Prostate gland (tissue), 2 donors: ENCODE data around the gene PNMA8C. TPM values are rescaled to one million over a fixed set of nuclear protein-coding genes. Genes with fewer than 3 reads are reported as not detected.

Experiments used
- DNase-seq: peaks from one replicate; pipeline ENCODE4 v3.0.0-alpha.2; 2019; ENCODE audit warnings: low spot score
- H3K27ac ChIP-seq, 2 donors: fragments of 200-600 bp; sonication (generic); 2 replicates each; pipeline ENCODE4 v1.5.1; 2017 to 2019
- H3K27me3 ChIP-seq: fragments of 200-600 bp; sonication (generic); replicated peaks from 2 replicates; pipeline ENCODE4 v1.5.1; 2019; ENCODE audit not compliant: insufficient read depth
- H3K36me3 ChIP-seq, 2 donors: fragments of 200-600 bp; sonication (generic); 1 replicate in 1 of 2; 2 replicates in 1 of 2; pipeline versions ENCODE4 v1.5.1 to v1.8.1; 2017 to 2019
- H3K4me1 ChIP-seq: fragments of 200-600 bp; sonication (generic); replicated peaks from 2 replicates; pipeline ENCODE4 v1.5.1; 2019
- H3K4me3 ChIP-seq, 2 donors: fragments of 200-600 bp; sonication (generic); 2 replicates each; pipeline ENCODE4 v1.5.1; 2017 to 2019
- H3K9me3 ChIP-seq: fragments of 200-600 bp; sonication (generic); 2 replicates; pipeline ENCODE4 v1.5.1; 2017
- POLR2A ChIP-seq: fragments of 450-650 bp; IDR thresholded peaks from one replicate; pipeline ENCODE4 v1.6.1; 2016; ENCODE audit warnings: antibody characterized with exemption, mild to moderate bottlenecking
- POLR2AphosphoS5 ChIP-seq: sonication (generic); formaldehyde crosslinking; IDR thresholded peaks from one replicate; pipeline ENCODE4 v1.6.1; 2017; ENCODE audit warnings: antibody characterized with exemption
- WGBS: methylation state at CpG from one replicate; pipeline ENCODE4 v1.1.5; 2018; 5-methylcytosine and 5-hydroxymethylcytosine counted together
- intact Hi-C: fragments of 100-400 bp; cut with DNase I; formaldehyde crosslinking; loops from one replicate; pipeline ENCODE4 v1.14.2; 2022
- total RNA-seq, 2 donors: library from RNA; depleted of rRNA; stranded (reverse); fragments of >200 nt; gene quantifications; one replicate each; pipeline ENCODE4 v1.1.0, GENCODE V29; 2016
- TF ChIP-seq, protein P1 (sequence below), 4 experiments: fragments of 200-600 bp in 2 of 4; fragments of 450-650 bp in 2 of 4; sonication (generic) in 2 of 4; IDR thresholded peaks; 1 replicate in 3 of 4; 2 replicates in 1 of 4; pipeline ENCODE4 v1.5.1; 2016 to 2019; ENCODE audit warnings: antibody characterized with exemption in 4 of 4, mild to moderate bottlenecking in 2 of 4, moderate library complexity in 2 of 4

The PNMA8C gene
- total RNA-seq, 2 donors from 2014 or later, result 1.6 TPM; not detected in 1

DNA sequence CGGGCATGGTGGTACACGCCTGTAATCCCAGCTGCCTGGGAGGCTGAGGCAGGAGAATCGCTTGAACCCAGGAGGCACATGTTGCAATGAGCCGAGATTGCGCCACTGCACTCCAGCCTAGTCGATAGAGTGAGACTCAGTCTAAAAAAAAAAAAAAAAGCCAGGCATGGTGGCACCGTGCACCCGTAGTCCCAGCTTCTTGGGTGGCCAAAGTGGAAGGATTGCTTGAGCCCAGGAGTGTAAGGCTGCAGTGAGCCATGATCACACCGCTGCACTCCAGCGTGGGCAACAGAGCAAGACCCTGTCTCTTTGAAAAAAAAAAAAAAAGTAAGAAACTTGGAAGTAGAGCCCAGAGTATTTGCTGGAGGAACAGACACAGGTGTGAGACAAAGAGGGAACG is 43.1 kb downstream of the PNMA8C start:
- peaks cover 3 to 25% of the 10 kb centered on the region in 2 donors for H3K36me3 ChIP-seq
- H3K27me3 ChIP-seq, result no peaks in the 10 kb centered on the region
- DNase-seq, result no peak
- WGBS, result 83% methylated on average over 11 of the region's 11 CpGs
- TF ChIP-seq, protein P1, sequence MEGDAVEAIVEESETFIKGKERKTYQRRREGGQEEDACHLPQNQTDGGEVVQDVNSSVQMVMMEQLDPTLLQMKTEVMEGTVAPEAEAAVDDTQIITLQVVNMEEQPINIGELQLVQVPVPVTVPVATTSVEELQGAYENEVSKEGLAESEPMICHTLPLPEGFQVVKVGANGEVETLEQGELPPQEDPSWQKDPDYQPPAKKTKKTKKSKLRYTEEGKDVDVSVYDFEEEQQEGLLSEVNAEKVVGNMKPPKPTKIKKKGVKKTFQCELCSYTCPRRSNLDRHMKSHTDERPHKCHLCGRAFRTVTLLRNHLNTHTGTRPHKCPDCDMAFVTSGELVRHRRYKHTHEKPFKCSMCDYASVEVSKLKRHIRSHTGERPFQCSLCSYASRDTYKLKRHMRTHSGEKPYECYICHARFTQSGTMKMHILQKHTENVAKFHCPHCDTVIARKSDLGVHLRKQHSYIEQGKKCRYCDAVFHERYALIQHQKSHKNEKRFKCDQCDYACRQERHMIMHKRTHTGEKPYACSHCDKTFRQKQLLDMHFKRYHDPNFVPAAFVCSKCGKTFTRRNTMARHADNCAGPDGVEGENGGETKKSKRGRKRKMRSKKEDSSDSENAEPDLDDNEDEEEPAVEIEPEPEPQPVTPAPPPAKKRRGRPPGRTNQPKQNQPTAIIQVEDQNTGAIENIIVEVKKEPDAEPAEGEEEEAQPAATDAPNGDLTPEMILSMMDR (IDR thresholded peaks at IDR 0.05), result no peak
- TF ChIP-seq POLR2AphosphoS5 (no peak), POLR2A (no peak)
- intact Hi-C loops, result no loop called here
- no peak overlapping the region for H3K4me3 ChIP-seq
- no peaks in the 10 kb centered on the region for H3K4me1 ChIP-seq
- no peaks in the 10 kb centered on the region for H3K9me3 ChIP-seq
- H3K27ac ChIP-seq, result no peak overlapping the region

DNA sequence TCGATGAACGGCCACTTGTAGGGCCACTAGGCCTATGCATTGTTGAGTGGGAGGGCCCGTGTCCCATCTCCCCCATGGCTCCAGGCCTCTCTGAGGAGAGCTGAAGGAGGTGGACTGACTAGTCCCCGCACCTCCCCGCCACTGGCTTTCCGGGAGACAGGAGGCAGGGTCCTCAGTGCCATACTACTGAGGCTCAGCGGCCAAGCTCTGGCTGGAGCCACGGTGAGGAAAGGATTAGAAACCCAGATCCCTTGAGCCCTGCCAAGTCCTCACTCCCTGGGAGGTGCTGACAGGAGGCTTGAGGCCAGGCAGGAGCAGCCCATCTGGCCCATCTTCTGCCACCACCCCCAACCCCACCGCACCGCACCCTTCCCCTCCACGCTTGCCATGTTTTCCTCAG is 44.3 kb downstream of the PNMA8C start:
- 92% methylated on average over 11 of the region's 11 CpGs for WGBS
- Histone ChIP-seq H3K27ac (no peak overlapping the region), H3K4me1 (no peaks in the 10 kb centered on the region), H3K27me3 (no peaks in the 10 kb centered on the region), H3K36me3 (peaks cover 0 to 25% of the 10 kb centered on the region in 2 donors), H3K4me3 (no peak overlapping the region), H3K9me3 (no peaks in the 10 kb centered on the region)
- TF ChIP-seq, protein P1 (IDR thresholded peaks at IDR 0.05), result no peak
- TF ChIP-seq POLR2A (no peak), POLR2AphosphoS5 (no peak)
- DNase-seq, result no peak
- intact Hi-C loops, result no loop called here

DNA sequence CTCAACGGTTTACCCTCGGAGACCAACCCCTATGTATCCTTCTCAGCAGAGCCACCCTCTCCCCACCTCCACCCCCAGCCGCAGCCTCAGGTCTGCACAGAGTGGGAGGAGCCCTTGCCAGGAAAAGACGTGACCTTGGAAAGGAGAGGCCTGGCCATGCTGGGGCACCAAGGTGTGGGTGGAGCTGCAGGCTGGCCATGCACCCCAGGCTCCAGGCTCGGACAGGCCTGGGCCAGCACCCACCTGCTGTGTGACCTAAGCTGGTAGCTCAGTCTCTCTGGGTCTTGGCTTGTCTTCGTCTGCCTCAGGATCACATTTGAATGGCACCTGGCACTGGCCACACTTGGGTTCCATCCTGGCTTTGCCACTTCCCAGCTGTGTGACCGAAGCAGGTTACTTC is 44.9 kb downstream of the PNMA8C start:
- 83% methylated on average over 7 of the region's 7 CpGs for WGBS
- Histone ChIP-seq H3K4me1 (peaks cover under 1% of the 10 kb centered on the region), H3K36me3 (peaks cover 0 to 25% of the 10 kb centered on the region in 2 donors), H3K4me3 (no peak overlapping the region), H3K9me3 (no peaks in the 10 kb centered on the region), H3K27me3 (no peaks in the 10 kb centered on the region), H3K27ac (no peak overlapping the region)
- intact Hi-C loops, result no loop called here
- DNase-seq, result no peak
- TF ChIP-seq POLR2A (no peak), POLR2AphosphoS5 (no peak)
- TF ChIP-seq, protein P1 (IDR thresholded peaks at IDR 0.05), result no peak

DNA sequence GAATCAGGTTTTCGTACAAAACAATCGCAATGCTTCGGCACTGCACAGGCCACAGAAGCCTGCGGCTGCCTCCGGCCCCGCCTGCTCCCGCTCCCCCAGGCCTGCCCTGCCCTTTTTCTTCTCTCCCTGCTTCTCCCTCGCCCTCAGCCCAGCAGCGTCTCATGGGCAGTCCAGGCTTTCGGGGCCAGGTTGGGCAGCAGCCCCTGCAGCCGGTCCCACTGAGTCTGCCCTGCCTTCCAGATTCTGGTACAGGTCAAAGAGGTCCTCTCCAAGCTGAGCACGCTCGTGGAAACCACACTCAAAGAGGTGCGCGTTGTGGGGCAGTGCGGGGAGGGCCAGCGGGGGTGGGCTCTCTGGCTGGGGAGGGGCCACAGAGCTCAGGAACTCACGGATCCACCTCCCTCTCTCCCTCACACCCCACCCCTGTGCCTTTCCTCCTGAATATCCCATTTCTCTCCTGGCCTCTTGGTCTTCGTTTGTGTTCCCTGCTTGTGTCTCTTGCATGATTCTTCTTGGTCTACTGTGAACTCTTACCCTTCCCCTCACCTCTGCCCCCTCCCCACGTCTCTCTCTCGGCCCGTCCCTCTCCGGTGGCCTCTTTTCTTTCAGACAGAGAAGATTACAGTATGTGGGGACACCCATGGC is 45.4 kb downstream of the PNMA8C start:
- no peak for DNase-seq
- Histone ChIP-seq H3K4me1 (peaks cover 5% of the 10 kb centered on the region), H3K36me3 (peaks cover 0 to 25% of the 10 kb centered on the region in 2 donors), H3K27ac (no peak overlapping the region), H3K9me3 (no peaks in the 10 kb centered on the region), H3K27me3 (no peaks in the 10 kb centered on the region), H3K4me3 (no peak overlapping the region)
- TF ChIP-seq POLR2A (no peak), POLR2AphosphoS5 (no peak)
- TF ChIP-seq, protein P1 (IDR thresholded peaks at IDR 0.05), result no peak
- 81% methylated on average over 23 of the region's 23 CpGs for WGBS
- intact Hi-C loops, result no loop called here

DNA sequence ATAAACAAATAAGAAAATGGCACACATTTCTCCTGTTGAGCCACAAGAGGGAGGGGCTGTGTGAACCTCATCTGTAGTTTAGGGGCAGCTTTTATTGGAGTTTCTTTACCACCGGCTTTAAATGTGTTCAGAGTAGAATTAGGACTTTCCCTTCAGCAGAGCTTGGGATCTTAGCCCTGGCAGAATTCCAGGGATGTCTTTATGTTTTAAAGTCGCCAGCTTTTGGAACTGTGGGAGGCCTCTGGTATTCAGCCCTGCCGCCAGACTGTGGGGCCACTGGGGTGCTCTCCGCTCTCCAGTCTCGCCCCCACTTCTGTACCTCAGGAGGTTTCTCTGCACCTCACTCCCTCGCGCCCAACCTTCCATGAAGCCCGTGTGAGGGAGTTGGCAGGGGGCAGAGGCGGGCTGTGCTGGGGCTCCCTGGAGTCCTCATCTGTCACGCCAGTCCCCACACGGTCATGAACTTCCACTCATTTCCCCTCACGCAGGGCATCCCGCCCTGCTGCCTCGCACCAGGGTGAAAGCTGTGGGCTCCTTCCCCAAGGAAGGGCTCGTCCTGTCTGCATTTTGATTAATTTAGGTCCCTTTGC is 46.9 kb downstream of the PNMA8C start:
- Histone ChIP-seq H3K27me3 (no peaks in the 10 kb centered on the region), H3K36me3 (peaks cover 0 to 15% of the 10 kb centered on the region in 2 donors), H3K4me3 (no peak overlapping the region), H3K9me3 (no peaks in the 10 kb centered on the region), H3K4me1 (peaks cover 15% of the 10 kb centered on the region), H3K27ac (no peak overlapping the region)
- 87% methylated on average over 14 of the region's 15 CpGs for WGBS
- intact Hi-C loops, result no loop called here
- no peak for TF ChIP-seq POLR2AphosphoS5
- no peak for TF ChIP-seq POLR2A
- TF ChIP-seq, protein P1 (IDR thresholded peaks at IDR 0.05), result no peak
- no peak for DNase-seq
